ENCODE measurements around the gene ABCC2. TPM values are rescaled to one million over a fixed set of nuclear protein-coding genes. Genes with fewer than 3 reads are reported as not detected.

ABCC2 gene
- total RNA-seq, 1 experiment from 2014 or later, result 129 TPM

- H3K9me3 Mint-ChIP-seq (ENCODE audit: unreplicated experiment), result no peaks in the 10 kb centered on the region
- no peaks in the 10 kb centered on the region for H3K9me3 ChIP-seq
- ChIA-PET CTCF (no interaction called here), POLR2A (no interaction called here)
- peaks cover 10% of the 10 kb centered on the region for H3K36me3 ChIP-seq (ENCODE audit: control insufficient read depth, insufficient read depth, low read length)
- no TSS peak for BruUV-seq (replicated peaks)
- H3K27ac Mint-ChIP-seq (ENCODE audit: unreplicated experiment), result no peak overlapping the region
- no peak overlapping the region for H3K4me3 ChIP-seq (ENCODE audit: low read depth, low read length)
- DNase-seq, result no peak
- H3K4me3 Mint-ChIP-seq (ENCODE audit: unreplicated experiment), result no peak overlapping the region
- TF ChIP-seq, protein P1, sequence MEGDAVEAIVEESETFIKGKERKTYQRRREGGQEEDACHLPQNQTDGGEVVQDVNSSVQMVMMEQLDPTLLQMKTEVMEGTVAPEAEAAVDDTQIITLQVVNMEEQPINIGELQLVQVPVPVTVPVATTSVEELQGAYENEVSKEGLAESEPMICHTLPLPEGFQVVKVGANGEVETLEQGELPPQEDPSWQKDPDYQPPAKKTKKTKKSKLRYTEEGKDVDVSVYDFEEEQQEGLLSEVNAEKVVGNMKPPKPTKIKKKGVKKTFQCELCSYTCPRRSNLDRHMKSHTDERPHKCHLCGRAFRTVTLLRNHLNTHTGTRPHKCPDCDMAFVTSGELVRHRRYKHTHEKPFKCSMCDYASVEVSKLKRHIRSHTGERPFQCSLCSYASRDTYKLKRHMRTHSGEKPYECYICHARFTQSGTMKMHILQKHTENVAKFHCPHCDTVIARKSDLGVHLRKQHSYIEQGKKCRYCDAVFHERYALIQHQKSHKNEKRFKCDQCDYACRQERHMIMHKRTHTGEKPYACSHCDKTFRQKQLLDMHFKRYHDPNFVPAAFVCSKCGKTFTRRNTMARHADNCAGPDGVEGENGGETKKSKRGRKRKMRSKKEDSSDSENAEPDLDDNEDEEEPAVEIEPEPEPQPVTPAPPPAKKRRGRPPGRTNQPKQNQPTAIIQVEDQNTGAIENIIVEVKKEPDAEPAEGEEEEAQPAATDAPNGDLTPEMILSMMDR (IDR thresholded peaks at IDR 0.05; ENCODE audit: insufficient read depth in 1 of 2, low read depth in 1 of 2, low read length in 1 of 2, severe bottlenecking in 1 of 2, unreplicated experiment in 1 of 2), result no peak
- intact Hi-C loops (cut with micrococcal nuclease; ENCODE audit: unreplicated experiment), result no loop called here
- no peaks in the 10 kb centered on the region for H3K27me3 Mint-ChIP-seq (ENCODE audit: insufficient read depth, unreplicated experiment)
- peaks cover 85% of the 10 kb centered on the region for H3K36me3 Mint-ChIP-seq (ENCODE audit: insufficient read depth, unreplicated experiment)
- H3K4me1 Mint-ChIP-seq (ENCODE audit: low read depth, unreplicated experiment), result no peaks in the 10 kb centered on the region
- H3K27me3 ChIP-seq (replicated peaks; ENCODE audit: control insufficient read depth, insufficient read depth, low read length), result no peaks in the 10 kb centered on the region
- H3K4me1 ChIP-seq, result no peaks in the 10 kb centered on the region
Observed at GRCh38 chr10:99881371-99881770, 98.9 kb downstream of the ABCC2 start.

DNA sequence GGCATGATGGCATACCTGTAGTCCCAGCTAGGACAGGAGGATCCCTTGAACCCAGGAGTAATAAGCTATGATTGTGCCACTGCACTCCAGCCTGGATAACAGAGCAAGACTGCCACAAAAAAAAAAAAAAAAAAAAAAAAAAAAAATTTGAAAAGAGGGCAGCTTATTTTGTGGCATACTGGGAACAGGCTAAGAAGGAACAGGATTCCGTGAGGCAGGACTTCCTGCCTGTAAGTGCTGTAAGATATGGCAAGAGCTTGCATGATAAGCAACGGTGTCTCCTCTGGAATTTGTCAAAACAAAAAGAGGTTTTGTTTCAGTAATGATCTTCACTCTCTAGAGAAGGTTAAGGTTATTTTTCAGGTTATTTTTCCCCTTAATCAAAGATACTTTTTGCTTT, 101.1 kb downstream of the ABCC2 start:
- no peak for DNase-seq
- Histone ChIP-seq H3K36me3 (ENCODE audit: control insufficient read depth, insufficient read depth, low read length) (peaks cover 7% of the 10 kb centered on the region), H3K4me3 (ENCODE audit: low read depth, low read length) (no peak overlapping the region), H3K4me1 (no peaks in the 10 kb centered on the region), H3K9me3 (no peaks in the 10 kb centered on the region), H3K27me3 (replicated peaks; ENCODE audit: control insufficient read depth, insufficient read depth, low read length) (no peaks in the 10 kb centered on the region)
- peaks cover 85% of the 10 kb centered on the region for H3K36me3 Mint-ChIP-seq (ENCODE audit: insufficient read depth, unreplicated experiment)
- POLR2A ChIA-PET, result no interaction called here
- no peaks in the 10 kb centered on the region for H3K27me3 Mint-ChIP-seq (ENCODE audit: insufficient read depth, unreplicated experiment)
- H3K9me3 Mint-ChIP-seq (ENCODE audit: unreplicated experiment), result no peaks in the 10 kb centered on the region
- intact Hi-C loops (cut with micrococcal nuclease; ENCODE audit: unreplicated experiment), result no loop called here
- no peak overlapping the region for H3K4me3 Mint-ChIP-seq (ENCODE audit: unreplicated experiment)
- H3K27ac Mint-ChIP-seq (ENCODE audit: unreplicated experiment), result no peak overlapping the region
- TF ChIP-seq, protein P1 (IDR thresholded peaks at IDR 0.05; ENCODE audit: insufficient read depth in 1 of 2, low read depth in 1 of 2, low read length in 1 of 2, severe bottlenecking in 1 of 2, unreplicated experiment in 1 of 2), result no peak
- CTCF ChIA-PET, result interaction anchor here (0.6 kb wide), 1 partner anchor 420 kb away, joined by 3 read pairs; no protein-coding TSS in a partner anchor
- H3K4me1 Mint-ChIP-seq (ENCODE audit: low read depth, unreplicated experiment), result no peaks in the 10 kb centered on the region
- no TSS peak for BruUV-seq (replicated peaks)

DNA sequence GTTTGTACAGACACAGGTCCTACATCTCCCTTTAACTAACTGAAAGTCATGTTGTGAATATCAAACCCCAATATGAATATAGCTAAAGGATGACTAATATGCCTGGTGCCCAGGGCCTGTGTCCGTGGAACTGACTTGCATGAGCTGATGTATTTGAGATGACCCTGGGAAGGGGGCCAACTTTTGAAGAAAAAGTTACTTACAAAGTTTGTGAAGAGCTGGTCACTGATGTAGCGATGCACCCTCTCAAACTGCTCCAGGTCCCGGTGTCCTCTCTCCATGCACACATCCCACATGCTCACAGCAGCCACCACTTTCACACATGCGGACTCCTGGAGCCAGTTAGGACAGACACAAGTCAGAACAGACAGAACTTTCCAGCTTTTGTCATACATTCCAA, 106.2 kb downstream of the ABCC2 start:
- Histone ChIP-seq H3K4me1 (no peaks in the 10 kb centered on the region), H3K4me3 (ENCODE audit: low read depth, low read length) (no peak overlapping the region), H3K9me3 (no peaks in the 10 kb centered on the region), H3K27me3 (replicated peaks; ENCODE audit: control insufficient read depth, insufficient read depth, low read length) (no peaks in the 10 kb centered on the region), H3K36me3 (ENCODE audit: control insufficient read depth, insufficient read depth, low read length) (peaks cover 3% of the 10 kb centered on the region)
- Mint-ChIP-seq H3K9me3 (ENCODE audit: unreplicated experiment) (no peaks in the 10 kb centered on the region), H3K27ac (ENCODE audit: unreplicated experiment) (no peak overlapping the region), H3K27me3 (ENCODE audit: insufficient read depth, unreplicated experiment) (no peaks in the 10 kb centered on the region), H3K4me3 (ENCODE audit: unreplicated experiment) (no peak overlapping the region), H3K4me1 (ENCODE audit: low read depth, unreplicated experiment) (no peaks in the 10 kb centered on the region), H3K36me3 (ENCODE audit: insufficient read depth, unreplicated experiment) (peaks cover 71% of the 10 kb centered on the region)
- no peak for DNase-seq
- intact Hi-C loops (cut with micrococcal nuclease; ENCODE audit: unreplicated experiment), result loop anchor here (5.0 kb wide), 1 partner anchor 41 kb away; no protein-coding TSS in a partner anchor
- POLR2A ChIA-PET, result no interaction called here
- CTCF ChIA-PET, result no interaction called here
- TF ChIP-seq, protein P1 (IDR thresholded peaks at IDR 0.05; ENCODE audit: insufficient read depth in 1 of 2, low read depth in 1 of 2, low read length in 1 of 2, severe bottlenecking in 1 of 2, unreplicated experiment in 1 of 2), result no peak
- no TSS peak for BruUV-seq (replicated peaks)
